Ovary (tissue), 3 donors: ENCODE measurements around the gene MAGOHB.

ENCODE experiments used
- EP300 ChIP-seq: sonication (generic); formaldehyde crosslinking; IDR thresholded peaks from one replicate; pipeline ENCODE4 v1.6.1; 2017; ENCODE audit warnings: antibody characterized with exemption
- TF ChIP-seq, protein P1 (sequence below), 3 donors: fragments of 450-650 bp in 2 of 3; fragments of 200-600 bp in 1 of 3; IDR thresholded peaks; one replicate each; pipeline versions ENCODE4 v1.5.1 to v1.8.0; 2016 to 2022; ENCODE audit warnings: antibody characterized with exemption in 3 of 3, mild to moderate bottlenecking in 1 of 3
- donor health status: DM: no; HTN: no; CAD: no.

DNA sequence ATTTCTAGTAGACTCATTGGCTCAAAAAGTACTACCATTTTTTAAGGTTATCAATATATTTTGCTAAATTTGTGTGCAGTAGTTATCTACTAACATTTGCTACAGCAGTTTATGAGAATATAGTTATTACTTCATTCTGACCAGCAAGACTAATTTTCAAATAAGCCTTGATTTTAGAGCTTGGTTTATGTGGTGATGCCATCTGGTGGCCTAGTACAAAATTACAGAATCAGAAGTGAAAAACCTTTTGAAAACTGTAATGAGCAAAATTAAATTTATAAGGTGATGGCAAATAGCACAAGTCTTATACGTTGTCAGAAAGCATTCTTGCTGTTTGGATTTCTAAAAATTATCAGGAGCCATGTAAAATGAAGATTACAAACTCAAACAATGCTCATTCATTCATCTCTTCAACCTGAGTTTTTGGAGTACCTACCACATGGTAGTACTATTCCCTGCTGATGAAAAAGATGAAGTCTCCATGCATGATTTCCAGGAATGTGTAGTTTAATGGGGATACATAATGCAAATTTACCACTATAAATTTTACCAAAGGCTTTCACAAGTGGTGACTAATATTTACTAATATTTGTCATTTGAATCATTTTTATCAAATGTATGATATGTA is 51.0 kb downstream of the MAGOHB start:
- TF ChIP-seq, protein P1, sequence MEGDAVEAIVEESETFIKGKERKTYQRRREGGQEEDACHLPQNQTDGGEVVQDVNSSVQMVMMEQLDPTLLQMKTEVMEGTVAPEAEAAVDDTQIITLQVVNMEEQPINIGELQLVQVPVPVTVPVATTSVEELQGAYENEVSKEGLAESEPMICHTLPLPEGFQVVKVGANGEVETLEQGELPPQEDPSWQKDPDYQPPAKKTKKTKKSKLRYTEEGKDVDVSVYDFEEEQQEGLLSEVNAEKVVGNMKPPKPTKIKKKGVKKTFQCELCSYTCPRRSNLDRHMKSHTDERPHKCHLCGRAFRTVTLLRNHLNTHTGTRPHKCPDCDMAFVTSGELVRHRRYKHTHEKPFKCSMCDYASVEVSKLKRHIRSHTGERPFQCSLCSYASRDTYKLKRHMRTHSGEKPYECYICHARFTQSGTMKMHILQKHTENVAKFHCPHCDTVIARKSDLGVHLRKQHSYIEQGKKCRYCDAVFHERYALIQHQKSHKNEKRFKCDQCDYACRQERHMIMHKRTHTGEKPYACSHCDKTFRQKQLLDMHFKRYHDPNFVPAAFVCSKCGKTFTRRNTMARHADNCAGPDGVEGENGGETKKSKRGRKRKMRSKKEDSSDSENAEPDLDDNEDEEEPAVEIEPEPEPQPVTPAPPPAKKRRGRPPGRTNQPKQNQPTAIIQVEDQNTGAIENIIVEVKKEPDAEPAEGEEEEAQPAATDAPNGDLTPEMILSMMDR (IDR thresholded peaks at IDR 0.05), result peak; percentile 35 to 75 (median 48)
- TF ChIP-seq EP300, result no peak
